Erythroblast (primary cell): ENCODE results near the gene FOXC1.

ENCODE experiments used
- GATA1 ChIP-seq: IDR thresholded peaks from 2 replicates; pipeline ENCODE4 v1.6.1; 2011; ENCODE audit warnings: low read depth, mild to moderate bottlenecking, control low read depth, low read length, moderate library complexity
- POLR2A ChIP-seq: IDR thresholded peaks from 2 replicates; pipeline ENCODE4 v1.6.1; 2011; ENCODE audit warnings: mild to moderate bottlenecking, low read length

GRCh38 chr6:1643830-1644445 is 34.2 kb downstream of the FOXC1 start:
- TF ChIP-seq POLR2A (no peak), GATA1 (no peak)
